NAMALWA (cell line): ENCODE results near the gene DUS4L.

ENCODE experiments used
- DNase-seq: peaks from one replicate; pipeline ENCODE4 v3.0.0-alpha.2; 2015; ENCODE audit warnings: low spot score

The DUS4L gene

DNA sequence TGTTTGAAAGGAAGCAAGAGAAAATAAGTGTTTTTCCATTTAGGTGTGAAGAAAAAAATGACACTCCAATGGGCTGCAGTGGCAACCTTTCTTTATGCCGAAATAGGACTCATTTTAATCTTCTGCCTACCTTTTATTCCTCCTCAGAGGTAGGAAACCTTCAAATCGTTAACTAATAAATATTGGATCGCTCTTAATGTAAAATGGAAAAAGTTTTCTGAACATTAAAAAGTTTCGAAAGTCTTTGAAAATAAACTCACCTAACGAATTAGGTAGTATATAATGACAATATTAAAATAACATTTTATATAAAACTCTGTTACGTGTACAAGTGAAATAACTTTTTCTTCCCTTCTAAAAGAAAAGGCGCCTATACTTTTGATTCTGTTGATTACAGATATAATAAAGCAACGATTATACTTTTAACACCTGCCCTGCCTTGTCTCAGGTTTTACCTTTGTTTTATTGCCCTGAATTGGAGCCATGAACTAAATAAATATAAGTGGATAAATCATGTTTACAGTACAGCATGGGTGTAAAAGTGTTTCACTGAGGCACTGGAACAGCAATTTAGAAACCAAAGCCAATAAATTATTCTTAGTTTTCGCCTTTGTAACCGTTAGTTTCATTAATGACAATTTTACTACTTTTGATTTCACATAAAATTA is 17.1 kb downstream of the DUS4L start:
- DNase-seq: no peak

GRCh38 chr7:107581387-107582013 is 17.7 kb downstream of the DUS4L start:
- DNase-seq: no peak

GRCh38 chr7:107582875-107583274 is 19.1 kb downstream of the DUS4L start:
- no peak for DNase-seq

GRCh38 chr7:107584716-107585115 is 20.9 kb downstream of the DUS4L start:
- no peak for DNase-seq

DNA sequence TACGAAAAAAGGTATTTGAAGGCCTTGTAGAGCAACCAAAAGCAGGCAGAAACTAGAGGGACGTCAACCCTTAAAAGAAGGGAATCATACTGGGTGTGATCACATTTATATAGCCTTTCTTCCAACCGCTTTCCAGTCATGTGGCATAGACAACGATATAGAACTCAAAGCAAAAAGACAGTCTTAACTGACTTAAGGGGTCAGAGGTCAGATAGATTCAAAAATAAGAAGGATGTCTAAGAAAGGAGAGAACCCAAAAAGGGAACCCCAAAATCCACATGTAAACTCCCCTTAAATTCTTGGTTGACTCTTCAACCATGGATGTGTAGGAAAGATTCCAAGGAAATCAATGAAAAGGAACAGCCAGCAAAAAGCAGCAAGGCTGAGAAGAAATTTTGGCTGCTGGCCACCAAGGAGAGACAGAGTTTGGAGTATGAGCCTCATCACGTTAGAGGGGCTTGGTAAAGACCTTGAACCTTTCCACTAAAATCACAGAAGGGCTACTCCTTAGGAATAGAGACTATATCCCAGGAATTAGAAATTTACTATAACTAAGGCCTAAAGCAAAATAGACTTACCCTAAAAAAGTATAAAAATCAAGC is 24.9 kb downstream of the DUS4L start:
- no peak for DNase-seq

DNA sequence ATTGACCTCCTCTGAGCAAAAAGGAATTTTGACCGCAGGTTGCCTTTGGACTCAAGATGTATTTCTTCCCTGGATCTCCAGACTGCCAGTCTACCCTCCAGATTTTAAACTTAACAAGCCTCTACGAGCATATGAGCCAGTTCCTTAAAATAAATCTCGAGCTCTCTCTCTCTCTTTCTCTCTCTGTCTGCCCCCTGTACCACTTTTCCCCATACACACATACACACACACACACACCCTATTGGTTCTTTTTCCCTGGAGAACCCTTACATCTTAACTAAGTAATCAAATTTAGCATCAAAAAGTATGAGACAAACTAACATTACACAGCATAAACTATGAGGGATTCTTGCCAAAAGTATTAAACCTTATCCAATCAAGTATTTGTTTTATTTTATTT is 27.6 kb downstream of the DUS4L start:
- no peak for DNase-seq

DNA sequence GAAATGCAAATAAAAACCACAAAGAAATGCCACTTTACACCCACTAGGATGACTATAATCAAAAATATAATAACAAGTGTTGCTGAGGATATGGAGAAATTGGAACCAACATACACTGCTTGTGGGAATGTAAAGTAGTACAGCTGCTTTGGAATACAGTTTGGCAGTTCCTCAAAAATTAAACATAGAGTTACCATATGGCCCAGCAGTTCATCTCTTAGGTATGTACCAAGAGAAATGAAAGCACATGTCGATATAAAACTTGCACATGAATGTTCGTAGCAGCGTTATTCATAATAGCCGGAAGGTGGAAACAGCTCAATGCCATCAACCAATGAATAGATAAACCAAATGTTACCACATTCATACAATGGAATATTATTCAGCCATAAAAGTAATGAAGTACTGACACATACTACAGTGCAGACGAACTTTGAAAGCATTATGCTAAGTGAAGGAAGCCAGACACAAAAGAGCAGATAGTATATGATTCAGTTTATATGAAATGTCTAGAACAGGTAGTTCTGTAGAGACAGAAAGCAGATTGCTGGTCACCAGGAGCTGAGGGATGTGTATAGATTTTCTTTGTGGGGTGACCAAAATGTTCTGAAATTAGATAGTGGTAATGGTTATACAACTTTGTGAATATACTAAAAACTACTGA is 28.7 kb downstream of the DUS4L start:
- DNase-seq: no peak

DNA sequence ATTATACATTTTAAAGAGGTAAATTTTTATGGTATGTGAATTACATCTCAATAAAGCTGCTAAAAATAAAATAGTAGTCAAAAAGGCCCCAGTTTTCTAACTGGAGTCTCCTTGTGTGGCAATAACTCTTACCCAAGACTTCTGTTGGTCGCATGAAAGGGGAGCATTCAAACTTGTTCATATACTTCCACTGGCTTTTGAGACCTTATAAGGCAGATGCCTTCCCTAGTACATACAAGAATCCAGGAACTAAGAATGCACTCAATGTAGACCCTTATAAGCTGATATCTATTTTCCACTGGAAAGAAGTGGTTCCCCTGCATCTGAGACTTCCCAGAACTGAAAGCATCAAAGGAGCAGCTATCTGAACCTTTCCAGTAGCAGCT is 29.2 kb downstream of the DUS4L start:
- DNase-seq: no peak

DNA sequence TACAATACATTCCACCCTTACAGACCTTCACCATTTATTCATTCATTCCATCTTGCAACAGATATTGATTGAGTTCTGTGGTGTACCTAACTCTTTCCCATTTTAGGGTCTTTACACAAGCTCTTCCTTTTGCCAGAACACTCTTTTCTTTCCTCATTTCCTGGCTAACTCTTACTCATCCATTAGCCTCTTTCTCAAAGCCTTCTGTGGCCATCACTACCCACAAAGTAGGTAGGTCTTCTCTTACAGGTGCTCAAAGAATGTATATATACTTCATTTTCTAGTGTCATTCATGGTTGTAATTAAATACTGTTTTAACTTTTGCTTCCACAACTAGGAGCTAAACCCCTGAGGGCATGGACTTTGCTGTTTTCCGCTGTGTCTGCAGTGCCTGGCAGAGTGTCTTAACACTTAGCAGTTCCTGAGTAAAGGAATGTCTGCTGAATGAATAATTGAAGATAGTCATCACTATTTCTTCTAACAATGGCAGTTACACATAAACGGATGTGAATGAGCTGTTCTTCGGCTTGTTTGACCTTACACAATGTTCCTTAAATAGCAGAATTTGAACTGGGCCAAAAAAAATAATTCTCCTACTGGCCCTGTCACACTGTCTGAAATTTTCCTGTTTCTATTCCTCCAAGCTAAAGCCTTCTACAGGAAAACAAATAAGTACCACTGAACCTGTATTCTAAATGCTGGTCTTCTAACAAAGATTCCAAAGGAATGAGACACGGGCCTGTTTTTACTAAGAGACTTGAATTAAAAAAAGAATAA is 31.4 kb downstream of the DUS4L start:
- no peak for DNase-seq

- DNase-seq: no peak
Measured at GRCh38 chr7:107596881-107597581, 33.3 kb downstream of the DUS4L start.

DNA sequence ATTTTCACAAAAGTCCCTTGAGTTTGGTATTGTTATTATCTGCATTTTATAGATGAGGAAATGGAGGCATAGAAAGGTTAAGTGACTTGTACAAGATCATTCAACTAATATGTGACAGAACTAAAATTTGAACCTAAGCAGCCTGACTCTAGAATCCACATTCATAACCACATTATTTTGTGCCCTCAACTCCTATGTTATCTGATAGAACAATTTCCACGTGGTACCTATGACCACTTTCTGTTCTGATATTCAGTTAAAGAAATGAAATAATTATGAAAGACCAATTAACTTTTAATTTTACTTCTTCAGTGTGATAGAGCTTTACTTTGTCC is 33.8 kb downstream of the DUS4L start:
- DNase-seq: no peak

DNA sequence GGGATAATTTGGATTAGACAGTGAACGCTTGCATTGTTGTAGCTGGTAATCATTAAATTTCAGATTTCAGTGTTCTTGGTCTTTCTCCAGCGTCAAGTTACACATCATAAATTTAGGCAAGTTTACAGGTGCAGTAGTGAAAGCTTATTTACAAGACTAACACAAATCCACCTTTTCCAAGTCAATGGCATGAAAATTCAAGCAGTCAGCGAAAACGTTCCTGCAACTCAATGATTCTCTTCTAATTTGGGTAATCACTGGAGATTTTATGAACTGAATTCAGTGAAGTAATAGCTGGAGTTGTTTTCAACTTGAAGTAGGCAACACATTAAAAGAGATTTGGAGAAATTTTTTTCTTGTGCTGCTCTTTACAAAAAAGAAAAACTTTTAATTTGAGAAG is 34.2 kb downstream of the DUS4L start:
- DNase-seq: no peak

DNA sequence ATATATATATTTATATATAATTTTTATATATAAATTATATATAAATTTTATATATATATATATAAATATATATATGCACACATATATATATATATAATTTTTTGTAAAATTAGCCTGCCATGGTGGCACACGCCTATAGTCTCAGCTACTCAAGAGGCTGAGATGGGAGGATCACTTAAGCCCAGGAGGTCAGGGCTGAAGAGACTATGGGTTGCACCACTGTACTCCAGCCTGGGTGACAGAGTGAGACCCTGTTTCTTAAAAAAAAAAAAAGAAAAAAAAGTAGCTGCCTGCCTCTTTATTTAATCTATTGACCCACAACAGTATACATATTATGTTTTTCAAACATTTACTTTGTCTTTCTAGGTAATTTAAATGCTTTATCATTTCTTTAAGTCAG is 35.5 kb downstream of the DUS4L start:
- DNase-seq: no peak

- no peak for DNase-seq
Measured at GRCh38 chr7:107600816-107601215, 37.0 kb downstream of the DUS4L start.

- DNase-seq: no peak
Measured at GRCh38 chr7:107605218-107605815, 41.5 kb downstream of the DUS4L start.

GRCh38 chr7:107606303-107606702 is 42.5 kb downstream of the DUS4L start:
- DNase-seq: no peak

- DNase-seq: no peak
Measured at GRCh38 chr7:107609811-107610261, 46.1 kb downstream of the DUS4L start.

DNA sequence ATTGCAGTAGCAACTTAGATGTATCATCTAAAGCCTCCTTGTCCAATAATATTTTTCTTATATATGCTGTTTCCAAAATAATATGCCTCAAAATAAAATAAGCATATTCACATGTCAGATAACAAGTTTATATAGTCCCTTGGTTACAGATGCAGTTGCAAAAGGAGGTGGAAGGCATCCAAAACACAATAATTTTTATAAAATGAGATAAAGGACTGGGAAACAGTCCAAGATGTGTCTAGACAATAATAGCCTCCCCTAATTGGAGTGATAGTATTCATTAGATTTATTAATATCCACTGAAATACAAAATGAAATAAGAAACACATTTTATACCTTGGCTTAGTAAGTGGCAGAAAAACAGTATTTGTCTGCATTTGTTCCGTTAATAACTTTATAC is 46.6 kb downstream of the DUS4L start:
- DNase-seq: no peak

- DNase-seq: no peak
Measured at GRCh38 chr7:107613439-107613838, 49.7 kb downstream of the DUS4L start.

- no peak for DNase-seq
Measured at GRCh38 chr7:107613948-107614347, 50.2 kb downstream of the DUS4L start.

- DNase-seq: no peak
Measured at GRCh38 chr7:107614425-107614824, 50.7 kb downstream of the DUS4L start.
